Keratinocyte (primary cell): Measurements from ENCODE around the gene FBRS. TPM values are rescaled to one million over a fixed set of nuclear protein-coding genes. Genes with fewer than 3 reads are reported as not detected.

Experiments used
- DNase-seq: peaks from one replicate; pipeline ENCODE4 v3.0.0-alpha.2; 2011; ENCODE audit warnings: low read depth, missing footprints, low spot score
- FAIRE-seq: peaks from 2 replicates; lab custom pipeline; 2011; peaks lifted over from hg19 to GRCh38; lab: Jason Lieb, UNC
- H2AFZ ChIP-seq: 2 replicates; pipeline ENCODE4 v1.6.0; 2012; ENCODE audit warnings: low read length, control low read depth, inconsistent platforms; ENCODE audit not compliant: control insufficient read depth
- H3K27ac ChIP-seq: 2 replicates; pipeline ENCODE4 v1.5.1; 2011; ENCODE audit warnings: low read length; ENCODE audit not compliant: control insufficient read depth, insufficient read depth
- H3K27me3 ChIP-seq: 3 replicates; pipeline ENCODE4 v1.6.0; 2011; ENCODE audit warnings: low read length; ENCODE audit not compliant: control insufficient read depth, insufficient read depth; ENCODE audit errors: extremely low read depth
- H3K36me3 ChIP-seq, 2 experiments: 2 replicates in 1 of 2; 3 replicates in 1 of 2; pipeline ENCODE4 v1.5.1; 2011; ENCODE audit warnings: low read length in 2 of 2, mild to moderate bottlenecking in 1 of 2; ENCODE audit not compliant: control insufficient read depth in 2 of 2, insufficient read depth in 2 of 2; ENCODE audit errors: extremely low read depth in 1 of 2
- H3K4me1 ChIP-seq: 3 replicates; pipeline ENCODE4 v1.5.1; 2011; ENCODE audit warnings: low read length; ENCODE audit not compliant: control insufficient read depth, insufficient read depth; ENCODE audit errors: extremely low read depth
- H3K4me2 ChIP-seq: 3 replicates; pipeline ENCODE4 v1.6.0; 2011; ENCODE audit warnings: low read depth, low read length; ENCODE audit not compliant: control insufficient read depth, insufficient read depth; ENCODE audit errors: extremely low read depth
- H3K4me3 ChIP-seq, 3 experiments: fragments of 200-600 bp in 1 of 3; sonication (generic) in 1 of 3; 2 replicates in 2 of 3; 3 replicates in 1 of 3; pipeline ENCODE4 v1.5.1; 2011 to 2016; ENCODE audit warnings: low read length in 3 of 3, mild to moderate bottlenecking in 3 of 3, control low read depth in 2 of 3, inconsistent platforms in 1 of 3, low read depth in 1 of 3, mixed read lengths in 1 of 3, mixed run types in 1 of 3, moderate library complexity in 1 of 3; ENCODE audit not compliant: control insufficient read depth in 2 of 3, insufficient read depth in 2 of 3; ENCODE audit errors: extremely low read depth in 1 of 3
- H3K79me2 ChIP-seq: 2 replicates; pipeline ENCODE4 v1.6.0; 2012; ENCODE audit warnings: low read length; ENCODE audit not compliant: control insufficient read depth, insufficient read depth
- H3K9ac ChIP-seq: 3 replicates; pipeline ENCODE4 v1.6.0; 2011; ENCODE audit warnings: low read length; ENCODE audit not compliant: control insufficient read depth, insufficient read depth; ENCODE audit errors: extremely low read depth
- H3K9me1 ChIP-seq: 3 replicates; pipeline ENCODE4 v1.6.0; 2011; ENCODE audit warnings: low read length; ENCODE audit not compliant: control insufficient read depth, insufficient read depth; ENCODE audit errors: extremely low read depth
- H3K9me3 ChIP-seq: 2 replicates; pipeline ENCODE4 v1.5.1; 2012; ENCODE audit warnings: low read depth, low read length; ENCODE audit not compliant: control insufficient read depth
- H4K20me1 ChIP-seq: 3 replicates; pipeline ENCODE4 v1.6.0; 2011; ENCODE audit warnings: low read length; ENCODE audit not compliant: control insufficient read depth, insufficient read depth; ENCODE audit errors: extremely low read depth
- CTCF ChIP-seq, 3 experiments: IDR thresholded peaks in 1 of 3; conservative IDR thresholded peaks in 1 of 3; optimal IDR thresholded peaks in 1 of 3; 2 replicates in 2 of 3; 3 replicates in 1 of 3; pipeline versions ENCODE3 to v1.5.1; 2011; ENCODE audit warnings: low read length in 3 of 3, mild to moderate bottlenecking in 3 of 3, moderate library complexity in 2 of 3, control low read depth in 1 of 3, inconsistent platforms in 1 of 3; ENCODE audit not compliant: insufficient read depth in 2 of 3; ENCODE audit errors: extremely low read depth in 1 of 3
- EZH2 ChIP-seq: IDR thresholded peaks from one replicate; pipeline ENCODE4 v1.6.1; 2012; ENCODE audit warnings: inconsistent platforms, mild to moderate bottlenecking, low read length, moderate library complexity
- dilution Hi-C: fragments of 300-500 bp; cut with MboI; formaldehyde crosslinking; loops from one replicate; pipeline ENCODE4 v1.7.0; 2020; ENCODE audit warnings: low sequenced_read_pairs; ENCODE audit not compliant: extremely low pct_ligation_motif_present
- polyA plus RNA-seq, 5 experiments: library from polyadenylated mRNA; depleted of rRNA in 3 of 5; stranded (reverse) in 3 of 5; stranded (forward) in 1 of 5; unstranded in 1 of 5; fragments of >200 nt; gene quantifications; 1 replicate in 1 of 5; 2 replicates in 3 of 5; 3 replicates in 1 of 5; pipeline versions ENCODE4 v1.2.1 to v1.2.3, GENCODE V29; 2011 to 2012; ENCODE audit warnings: missing spikeins in 2 of 5, low read depth in 1 of 5, low replicate concordance in 1 of 5

Gene FBRS
- polyA plus RNA-seq, 1 donor (not counting 4 experiments of a cell fraction or from before 2014, with no cell fraction given), result 5.1 TPM

DNA sequence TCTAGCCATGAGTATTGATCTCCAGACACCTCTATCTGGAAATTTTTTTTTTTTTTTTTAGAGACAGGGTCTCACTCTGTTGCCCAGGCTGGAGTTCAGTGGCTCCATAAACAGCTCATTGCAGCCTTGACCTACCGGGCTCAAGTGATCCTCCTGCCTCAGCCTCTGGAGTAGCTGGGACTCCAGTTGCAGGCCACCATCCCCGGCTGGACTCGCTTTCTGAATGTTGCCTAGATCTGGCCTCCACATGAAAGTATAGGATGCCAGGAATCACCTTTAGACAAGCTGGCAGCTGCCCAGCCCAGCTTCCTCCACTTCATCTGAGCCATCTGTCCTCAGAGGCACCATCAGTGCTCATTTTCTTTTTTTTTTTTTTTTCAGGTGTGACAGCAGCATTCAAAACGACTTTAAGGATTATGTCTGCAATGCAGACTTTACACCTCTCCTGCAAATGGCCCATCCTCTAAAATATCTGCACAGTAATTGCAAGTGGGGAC, 13.8 kb upstream of the FBRS start:
- dilution Hi-C loops, result no loop called here
- no peak for DNase-seq
- Histone ChIP-seq H4K20me1 (no peaks in the 10 kb centered on the region), H3K9me1 (no peaks in the 10 kb centered on the region), H2AFZ (no peak overlapping the region), H3K36me3 (no peaks in the 10 kb centered on the region), H3K79me2 (no peaks in the 10 kb centered on the region), H3K4me1 (no peaks in the 10 kb centered on the region), H3K4me3 (no peak overlapping the region), H3K27me3 (no peaks in the 10 kb centered on the region), H3K4me2 (no peak overlapping the region), H3K9me3 (no peaks in the 10 kb centered on the region), H3K9ac (no peak overlapping the region), H3K27ac (no peak overlapping the region)
- no peak for FAIRE-seq
- no peak for TF ChIP-seq EZH2
- no peak for TF ChIP-seq CTCF (optimal IDR thresholded peaks at IDR 0.05 in 1 of 3, IDR thresholded peaks at IDR 0.05 in 1 of 3, conservative IDR thresholded peaks at IDR 0.05 in 1 of 3; ENCODE audit: extremely low read depth in 1 of 3, insufficient read depth in 2 of 3, low read length in 3 of 3)

GRCh38 chr16:30645727-30646126, 12.5 kb upstream of the FBRS start:
- no peak for FAIRE-seq
- Histone ChIP-seq H4K20me1 (no peaks in the 10 kb centered on the region), H3K4me3 (no peak overlapping the region), H3K79me2 (no peaks in the 10 kb centered on the region), H3K4me1 (peaks cover 8% of the 10 kb centered on the region), H3K9me3 (no peaks in the 10 kb centered on the region), H3K9ac (no peak overlapping the region), H3K4me2 (no peak overlapping the region), H3K27ac (no peak overlapping the region), H3K9me1 (no peaks in the 10 kb centered on the region), H3K36me3 (no peaks in the 10 kb centered on the region), H3K27me3 (no peaks in the 10 kb centered on the region), H2AFZ (no peak overlapping the region)
- no peak for TF ChIP-seq CTCF (optimal IDR thresholded peaks at IDR 0.05 in 1 of 3, IDR thresholded peaks at IDR 0.05 in 1 of 3, conservative IDR thresholded peaks at IDR 0.05 in 1 of 3; ENCODE audit: extremely low read depth in 1 of 3, insufficient read depth in 2 of 3, low read length in 3 of 3)
- no peak for TF ChIP-seq EZH2
- no peak for DNase-seq
- dilution Hi-C loops, result no loop called here
